ENCODE measurements around the gene MACROD2. TPM values are rescaled to one million over a fixed set of nuclear protein-coding genes. Genes with fewer than 3 reads are reported as not detected.

MACROD2 gene
- total and polyA plus RNA-seq, 4 donors, result 0.66 to 10.5 (median 3.3) TPM

DNA sequence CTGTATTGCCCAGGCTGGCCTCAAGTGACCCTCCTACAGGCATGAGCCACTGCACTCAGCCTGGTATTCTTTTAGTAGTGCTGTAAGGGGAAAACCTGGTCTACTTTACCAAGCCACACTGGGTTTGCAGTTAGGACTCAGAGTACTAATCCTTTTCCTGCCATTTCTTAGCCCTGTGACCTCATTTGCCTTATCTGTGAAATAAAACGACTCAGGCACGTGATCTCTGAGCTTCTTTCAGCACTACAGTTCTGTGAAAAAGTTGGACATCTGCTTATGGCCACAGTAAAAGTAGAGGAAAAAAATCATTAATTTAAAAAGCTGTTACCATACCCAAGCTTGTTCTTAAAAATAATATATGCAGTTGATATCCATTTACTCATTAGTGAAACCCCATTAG, 1570.5 kb downstream of the MACROD2 start:
- no peak for DNase-seq (ENCODE audit: low spot score)
- H3K4me1 ChIP-seq (ENCODE audit: control insufficient read depth in 4 of 4, insufficient read depth in 4 of 4, low read length in 3 of 4), result no peaks in the 10 kb centered on the region
- H3K9ac ChIP-seq (ENCODE audit: low read depth in 1 of 2, low read length in 2 of 2), result no peak overlapping the region
- H3K9me3 ChIP-seq (ENCODE audit: control insufficient read depth in 4 of 4, low read length in 3 of 4), result no peaks in the 10 kb centered on the region
- no peak overlapping the region for H3K27ac ChIP-seq (ENCODE audit: low read depth in 1 of 2, low read length in 2 of 2)
- TF ChIP-seq GABPA (IDR thresholded peaks at IDR 0.05 in 1 of 2, conservative IDR thresholded peaks at IDR 0.05 in 1 of 2) (no peak), SP1 (IDR thresholded peaks at IDR 0.05) (no peak), TAF1 (conservative IDR thresholded peaks at IDR 0.05) (no peak), HNF4G (IDR thresholded peaks at IDR 0.05) (no peak), FOXA2 (IDR thresholded peaks at IDR 0.05) (no peak), FOXA1 (IDR thresholded peaks at IDR 0.05) (no peak), NR2F2 (IDR thresholded peaks at IDR 0.05) (no peak), HNF4A (conservative IDR thresholded peaks at IDR 0.05) (no peak), YY1 (IDR thresholded peaks at IDR 0.05) (no peak), JUND (IDR thresholded peaks at IDR 0.05) (no peak)
- TF ChIP-seq, protein P1, sequence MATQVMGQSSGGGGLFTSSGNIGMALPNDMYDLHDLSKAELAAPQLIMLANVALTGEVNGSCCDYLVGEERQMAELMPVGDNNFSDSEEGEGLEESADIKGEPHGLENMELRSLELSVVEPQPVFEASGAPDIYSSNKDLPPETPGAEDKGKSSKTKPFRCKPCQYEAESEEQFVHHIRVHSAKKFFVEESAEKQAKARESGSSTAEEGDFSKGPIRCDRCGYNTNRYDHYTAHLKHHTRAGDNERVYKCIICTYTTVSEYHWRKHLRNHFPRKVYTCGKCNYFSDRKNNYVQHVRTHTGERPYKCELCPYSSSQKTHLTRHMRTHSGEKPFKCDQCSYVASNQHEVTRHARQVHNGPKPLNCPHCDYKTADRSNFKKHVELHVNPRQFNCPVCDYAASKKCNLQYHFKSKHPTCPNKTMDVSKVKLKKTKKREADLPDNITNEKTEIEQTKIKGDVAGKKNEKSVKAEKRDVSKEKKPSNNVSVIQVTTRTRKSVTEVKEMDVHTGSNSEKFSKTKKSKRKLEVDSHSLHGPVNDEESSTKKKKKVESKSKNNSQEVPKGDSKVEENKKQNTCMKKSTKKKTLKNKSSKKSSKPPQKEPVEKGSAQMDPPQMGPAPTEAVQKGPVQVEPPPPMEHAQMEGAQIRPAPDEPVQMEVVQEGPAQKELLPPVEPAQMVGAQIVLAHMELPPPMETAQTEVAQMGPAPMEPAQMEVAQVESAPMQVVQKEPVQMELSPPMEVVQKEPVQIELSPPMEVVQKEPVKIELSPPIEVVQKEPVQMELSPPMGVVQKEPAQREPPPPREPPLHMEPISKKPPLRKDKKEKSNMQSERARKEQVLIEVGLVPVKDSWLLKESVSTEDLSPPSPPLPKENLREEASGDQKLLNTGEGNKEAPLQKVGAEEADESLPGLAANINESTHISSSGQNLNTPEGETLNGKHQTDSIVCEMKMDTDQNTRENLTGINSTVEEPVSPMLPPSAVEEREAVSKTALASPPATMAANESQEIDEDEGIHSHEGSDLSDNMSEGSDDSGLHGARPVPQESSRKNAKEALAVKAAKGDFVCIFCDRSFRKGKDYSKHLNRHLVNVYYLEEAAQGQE (IDR thresholded peaks at IDR 0.05), result no peak
- TF ChIP-seq, protein P2, sequence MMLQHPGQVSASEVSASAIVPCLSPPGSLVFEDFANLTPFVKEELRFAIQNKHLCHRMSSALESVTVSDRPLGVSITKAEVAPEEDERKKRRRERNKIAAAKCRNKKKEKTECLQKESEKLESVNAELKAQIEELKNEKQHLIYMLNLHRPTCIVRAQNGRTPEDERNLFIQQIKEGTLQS (IDR thresholded peaks at IDR 0.05), result no peak
- TF ChIP-seq, protein P3, sequence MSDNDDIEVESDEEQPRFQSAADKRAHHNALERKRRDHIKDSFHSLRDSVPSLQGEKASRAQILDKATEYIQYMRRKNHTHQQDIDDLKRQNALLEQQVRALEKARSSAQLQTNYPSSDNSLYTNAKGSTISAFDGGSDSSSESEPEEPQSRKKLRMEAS (IDR thresholded peaks at IDR 0.05), result no peak
- TF ChIP-seq, protein P4, sequence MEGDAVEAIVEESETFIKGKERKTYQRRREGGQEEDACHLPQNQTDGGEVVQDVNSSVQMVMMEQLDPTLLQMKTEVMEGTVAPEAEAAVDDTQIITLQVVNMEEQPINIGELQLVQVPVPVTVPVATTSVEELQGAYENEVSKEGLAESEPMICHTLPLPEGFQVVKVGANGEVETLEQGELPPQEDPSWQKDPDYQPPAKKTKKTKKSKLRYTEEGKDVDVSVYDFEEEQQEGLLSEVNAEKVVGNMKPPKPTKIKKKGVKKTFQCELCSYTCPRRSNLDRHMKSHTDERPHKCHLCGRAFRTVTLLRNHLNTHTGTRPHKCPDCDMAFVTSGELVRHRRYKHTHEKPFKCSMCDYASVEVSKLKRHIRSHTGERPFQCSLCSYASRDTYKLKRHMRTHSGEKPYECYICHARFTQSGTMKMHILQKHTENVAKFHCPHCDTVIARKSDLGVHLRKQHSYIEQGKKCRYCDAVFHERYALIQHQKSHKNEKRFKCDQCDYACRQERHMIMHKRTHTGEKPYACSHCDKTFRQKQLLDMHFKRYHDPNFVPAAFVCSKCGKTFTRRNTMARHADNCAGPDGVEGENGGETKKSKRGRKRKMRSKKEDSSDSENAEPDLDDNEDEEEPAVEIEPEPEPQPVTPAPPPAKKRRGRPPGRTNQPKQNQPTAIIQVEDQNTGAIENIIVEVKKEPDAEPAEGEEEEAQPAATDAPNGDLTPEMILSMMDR (IDR thresholded peaks at IDR 0.05; ENCODE audit: low read depth, low read length, missing input control), result no peak
- WGBS, result 60% methylated on average over 2 of the region's 2 CpGs
- no peaks in the 10 kb centered on the region for H3K36me3 ChIP-seq (ENCODE audit: control insufficient read depth in 4 of 4, insufficient read depth in 3 of 4, low read depth in 1 of 4, low read length in 3 of 4)
- H3K4me3 ChIP-seq (ENCODE audit: low read depth in 1 of 3, low read length in 3 of 3), result no peak overlapping the region
- H3K27me3 ChIP-seq (ENCODE audit: control insufficient read depth in 4 of 4, insufficient read depth in 4 of 4, low read length in 3 of 4), result no peaks in the 10 kb centered on the region

DNA sequence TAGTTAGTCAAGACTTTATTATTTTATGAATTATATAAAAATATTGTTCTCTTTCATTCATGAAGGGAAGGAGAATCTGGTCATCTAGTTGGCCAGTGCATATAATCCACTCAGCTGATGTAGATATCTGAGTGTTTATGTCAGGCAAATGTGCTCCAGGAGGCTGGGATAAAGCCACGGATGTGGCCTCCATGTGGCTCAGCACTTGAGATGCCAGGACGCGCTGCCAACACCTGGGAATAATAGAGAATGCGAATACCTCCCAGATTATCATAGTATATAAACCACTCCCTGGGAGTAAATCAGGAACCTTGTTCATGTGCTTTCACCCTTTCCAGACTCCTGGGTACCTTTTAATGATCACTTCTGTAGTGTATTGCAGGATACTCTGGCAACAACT, 1571.9 kb downstream of the MACROD2 start:
- 81% methylated on average over 4 of the region's 4 CpGs for WGBS
- Histone ChIP-seq H3K9ac (ENCODE audit: low read depth in 1 of 2, low read length in 2 of 2) (no peak overlapping the region), H3K27me3 (ENCODE audit: control insufficient read depth in 4 of 4, insufficient read depth in 4 of 4, low read length in 3 of 4) (no peaks in the 10 kb centered on the region), H3K27ac (ENCODE audit: low read depth in 1 of 2, low read length in 2 of 2) (no peak overlapping the region), H3K4me1 (ENCODE audit: control insufficient read depth in 4 of 4, insufficient read depth in 4 of 4, low read length in 3 of 4) (no peaks in the 10 kb centered on the region), H3K36me3 (ENCODE audit: control insufficient read depth in 4 of 4, insufficient read depth in 3 of 4, low read depth in 1 of 4, low read length in 3 of 4) (no peaks in the 10 kb centered on the region), H3K4me3 (ENCODE audit: low read depth in 1 of 3, low read length in 3 of 3) (no peak overlapping the region), H3K9me3 (ENCODE audit: control insufficient read depth in 4 of 4, low read length in 3 of 4) (no peaks in the 10 kb centered on the region)
- TF ChIP-seq, protein P3 (IDR thresholded peaks at IDR 0.05), result no peak
- TF ChIP-seq, protein P5, sequence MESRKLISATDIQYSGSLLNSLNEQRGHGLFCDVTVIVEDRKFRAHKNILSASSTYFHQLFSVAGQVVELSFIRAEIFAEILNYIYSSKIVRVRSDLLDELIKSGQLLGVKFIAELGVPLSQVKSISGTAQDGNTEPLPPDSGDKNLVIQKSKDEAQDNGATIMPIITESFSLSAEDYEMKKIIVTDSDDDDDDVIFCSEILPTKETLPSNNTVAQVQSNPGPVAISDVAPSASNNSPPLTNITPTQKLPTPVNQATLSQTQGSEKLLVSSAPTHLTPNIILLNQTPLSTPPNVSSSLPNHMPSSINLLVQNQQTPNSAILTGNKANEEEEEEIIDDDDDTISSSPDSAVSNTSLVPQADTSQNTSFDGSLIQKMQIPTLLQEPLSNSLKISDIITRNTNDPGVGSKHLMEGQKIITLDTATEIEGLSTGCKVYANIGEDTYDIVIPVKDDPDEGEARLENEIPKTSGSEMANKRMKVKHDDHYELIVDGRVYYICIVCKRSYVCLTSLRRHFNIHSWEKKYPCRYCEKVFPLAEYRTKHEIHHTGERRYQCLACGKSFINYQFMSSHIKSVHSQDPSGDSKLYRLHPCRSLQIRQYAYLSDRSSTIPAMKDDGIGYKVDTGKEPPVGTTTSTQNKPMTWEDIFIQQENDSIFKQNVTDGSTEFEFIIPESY (IDR thresholded peaks at IDR 0.05), result no peak
- TF ChIP-seq HNF4G (IDR thresholded peaks at IDR 0.05) (no peak), GABPA (IDR thresholded peaks at IDR 0.05 in 1 of 2, conservative IDR thresholded peaks at IDR 0.05 in 1 of 2) (no peak), SP1 (IDR thresholded peaks at IDR 0.05) (no peak), YY1 (IDR thresholded peaks at IDR 0.05) (no peak), FOXA2 (IDR thresholded peaks at IDR 0.05) (no peak), RXRA (IDR thresholded peaks at IDR 0.05) (no peak), NR2F2 (IDR thresholded peaks at IDR 0.05) (no peak), JUND (IDR thresholded peaks at IDR 0.05) (no peak), RAD21 (IDR thresholded peaks at IDR 0.05) (no peak)
- TF ChIP-seq, protein P2 (IDR thresholded peaks at IDR 0.05), result no peak
- no peak for DNase-seq (ENCODE audit: low spot score)

Measured in liver (tissue), 9 donors.